B cell (primary cell): ENCODE results near the gene FOXL2.

Experiments used
- EZH2 ChIP-seq: IDR thresholded peaks from 2 replicates; pipeline ENCODE4 v1.6.1; 2012; ENCODE audit warnings: borderline replicate concordance, low read depth, mild to moderate bottlenecking, moderate library complexity, low read length; ENCODE audit not compliant: insufficient read depth, poor library complexity, severe bottlenecking
- TF ChIP-seq, protein P1 (sequence below): fragments of 200-600 bp; IDR thresholded peaks from one replicate; pipeline ENCODE4 v1.8.0; 2022; ENCODE audit warnings: antibody characterized with exemption, mild to moderate bottlenecking

GRCh38 chr3:138942271-138942670 is 4.7 kb downstream of the FOXL2 start:
- TF ChIP-seq, protein P1, sequence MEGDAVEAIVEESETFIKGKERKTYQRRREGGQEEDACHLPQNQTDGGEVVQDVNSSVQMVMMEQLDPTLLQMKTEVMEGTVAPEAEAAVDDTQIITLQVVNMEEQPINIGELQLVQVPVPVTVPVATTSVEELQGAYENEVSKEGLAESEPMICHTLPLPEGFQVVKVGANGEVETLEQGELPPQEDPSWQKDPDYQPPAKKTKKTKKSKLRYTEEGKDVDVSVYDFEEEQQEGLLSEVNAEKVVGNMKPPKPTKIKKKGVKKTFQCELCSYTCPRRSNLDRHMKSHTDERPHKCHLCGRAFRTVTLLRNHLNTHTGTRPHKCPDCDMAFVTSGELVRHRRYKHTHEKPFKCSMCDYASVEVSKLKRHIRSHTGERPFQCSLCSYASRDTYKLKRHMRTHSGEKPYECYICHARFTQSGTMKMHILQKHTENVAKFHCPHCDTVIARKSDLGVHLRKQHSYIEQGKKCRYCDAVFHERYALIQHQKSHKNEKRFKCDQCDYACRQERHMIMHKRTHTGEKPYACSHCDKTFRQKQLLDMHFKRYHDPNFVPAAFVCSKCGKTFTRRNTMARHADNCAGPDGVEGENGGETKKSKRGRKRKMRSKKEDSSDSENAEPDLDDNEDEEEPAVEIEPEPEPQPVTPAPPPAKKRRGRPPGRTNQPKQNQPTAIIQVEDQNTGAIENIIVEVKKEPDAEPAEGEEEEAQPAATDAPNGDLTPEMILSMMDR, result no peak
- no peak for TF ChIP-seq EZH2
